CD4-positive, alpha-beta T cell treated with Interleukin-4 for 1 hour (primary cell): Measurements from ENCODE around the gene ACER3.
"Not testable (repeated sequence)": the region's sequence is repeated elsewhere in the genome, so short reads cannot be mapped to it uniquely, and the experiment has no call there.

Experiments
- DNase-seq, 2 donors: peaks; one replicate each; pipeline ENCODE4 v3.0.0-alpha.2; 2020 to 2022

The ACER3 gene

GRCh38 chr11:77003963-77004362, 143.2 kb downstream of the ACER3 start:
- no peak for DNase-seq

DNA sequence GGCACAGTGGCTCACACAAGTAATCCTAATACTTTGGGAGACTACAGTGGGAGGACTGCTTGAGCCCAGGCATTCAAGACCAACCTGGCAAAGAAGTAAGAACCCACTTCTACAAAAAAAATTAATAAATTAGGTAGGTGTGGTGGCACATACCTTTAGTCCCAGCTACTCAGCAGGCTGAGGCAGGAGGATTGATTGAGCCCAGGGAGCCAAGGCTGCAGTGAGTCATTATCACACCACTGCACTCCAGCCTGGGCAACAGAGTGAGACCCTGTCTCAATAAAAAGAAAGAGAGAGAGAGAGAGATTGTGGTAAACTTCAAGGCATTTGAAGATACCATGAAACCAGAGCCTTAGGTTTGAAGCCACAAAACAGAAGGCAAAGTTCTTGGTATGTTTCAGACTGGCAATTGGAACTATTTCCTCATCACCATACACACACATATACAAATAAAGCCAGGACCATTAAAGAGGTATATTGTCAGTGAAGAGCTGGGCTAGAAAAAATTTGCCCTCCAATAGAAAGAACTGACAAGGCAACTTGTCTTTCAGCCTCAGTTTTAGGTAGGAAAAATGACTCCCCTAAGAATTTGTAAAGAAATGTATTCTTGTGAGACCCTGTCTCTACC, 148.9 kb downstream of the ACER3 start:
- DNase-seq = no peak

GRCh38 chr11:77014669-77015068, 154.0 kb downstream of the ACER3 start:
- no peak for DNase-seq

GRCh38 chr11:77018396-77018924, 157.7 kb downstream of the ACER3 start:
- DNase-seq = not testable (repeated sequence)

GRCh38 chr11:77019976-77020595, 159.4 kb downstream of the ACER3 start:
- no peak for DNase-seq

GRCh38 chr11:77020734-77021133, 160.0 kb downstream of the ACER3 start:
- no peak for DNase-seq

GRCh38 chr11:77024745-77025144, 164.0 kb downstream of the ACER3 start:
- no peak for DNase-seq

DNA sequence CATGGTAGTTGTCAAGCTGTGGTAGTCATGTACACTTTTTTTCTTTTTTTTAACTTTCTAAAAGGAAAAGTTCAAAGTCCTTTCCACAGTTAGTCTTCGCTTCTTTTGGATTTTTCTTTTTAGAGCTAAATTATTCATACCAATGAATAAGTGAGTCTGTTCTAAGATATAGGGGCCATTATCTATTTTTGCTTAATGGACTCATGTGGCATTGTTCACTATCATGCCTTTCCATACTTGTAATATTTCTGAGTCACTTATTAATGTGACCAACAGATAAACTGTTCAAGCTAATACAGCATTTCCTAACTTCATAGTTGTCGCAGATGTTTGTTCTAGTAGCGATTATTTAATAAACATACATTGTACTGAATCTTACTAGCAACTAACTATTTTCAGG, 165.5 kb downstream of the ACER3 start:
- DNase-seq = no peak

- no peak for DNase-seq
Measured at GRCh38 chr11:77026743-77027142, 166.0 kb downstream of the ACER3 start.

GRCh38 chr11:77027275-77027674, 166.6 kb downstream of the ACER3 start:
- DNase-seq = no peak

DNA sequence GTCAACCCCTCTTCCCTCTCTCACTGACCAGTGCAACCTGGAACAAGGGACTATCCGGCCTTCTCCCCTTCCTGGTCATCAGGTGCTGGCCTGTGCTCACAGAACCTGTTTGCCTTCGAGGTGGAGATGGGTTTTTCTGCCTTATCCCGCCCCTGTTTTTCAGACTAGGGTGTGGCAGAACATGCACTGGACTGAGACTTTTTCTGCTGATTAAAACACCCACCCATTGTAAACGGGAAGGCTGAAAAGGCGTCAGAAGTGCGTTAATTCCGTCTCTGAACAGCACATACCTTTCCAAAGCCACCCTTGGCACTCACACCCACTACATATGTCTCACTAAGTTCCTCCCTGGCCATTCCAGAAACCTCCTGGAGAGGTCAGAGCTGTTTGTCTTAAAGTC, 169.1 kb downstream of the ACER3 start:
- DNase-seq = no peak

DNA sequence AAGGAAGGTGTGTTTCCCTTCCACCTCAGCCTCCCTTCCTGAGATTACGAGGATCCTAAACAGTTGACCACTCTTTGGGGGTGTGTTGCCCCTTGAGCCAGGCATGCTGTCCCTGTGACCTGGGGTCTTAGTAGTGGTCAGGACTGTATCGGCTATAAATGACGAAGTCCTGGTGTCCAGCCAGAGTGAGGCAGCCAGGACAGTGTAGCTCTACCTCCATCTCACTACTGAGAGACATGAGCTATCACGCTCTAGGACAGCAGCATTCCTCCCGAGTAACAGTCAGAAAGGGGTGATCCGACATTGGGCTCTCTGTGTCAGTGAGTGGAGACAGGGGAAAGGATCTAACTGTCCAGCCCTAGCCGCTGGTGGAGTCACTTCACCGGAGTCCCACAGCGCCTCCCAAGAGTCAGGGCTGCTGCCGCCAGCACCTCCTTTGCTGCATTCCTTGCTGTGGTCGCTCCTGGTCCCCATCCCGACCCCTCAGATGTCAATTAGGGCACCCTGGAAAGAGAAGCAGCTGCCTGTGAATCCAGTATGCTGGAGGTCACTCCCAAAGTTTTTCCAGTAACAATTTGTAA, 170.2 kb downstream of the ACER3 start:
- no peak for DNase-seq

GRCh38 chr11:77031599-77031998, 170.9 kb downstream of the ACER3 start:
- no peak for DNase-seq

DNA sequence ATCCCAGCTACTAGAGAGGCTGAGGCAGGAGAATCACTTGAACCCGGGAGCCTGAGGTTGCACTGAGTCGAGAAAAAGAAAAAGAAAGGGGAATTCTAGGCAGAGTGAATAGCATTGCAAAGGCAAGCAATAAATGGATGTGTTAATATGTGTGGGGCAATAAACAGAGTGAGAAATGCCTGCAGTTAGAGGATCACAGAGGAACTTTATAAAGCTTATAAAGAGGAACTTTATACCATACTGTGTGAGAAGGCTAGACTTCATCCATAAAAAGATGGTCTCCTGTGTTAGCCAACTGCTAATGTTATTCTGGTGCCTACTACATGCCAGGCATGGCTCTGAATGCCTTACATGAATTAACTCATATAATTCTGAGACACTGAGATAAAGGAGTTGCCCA, 174.3 kb downstream of the ACER3 start:
- DNase-seq = no peak

- DNase-seq = no peak
Measured at GRCh38 chr11:77035580-77035979, 174.9 kb downstream of the ACER3 start.

DNA sequence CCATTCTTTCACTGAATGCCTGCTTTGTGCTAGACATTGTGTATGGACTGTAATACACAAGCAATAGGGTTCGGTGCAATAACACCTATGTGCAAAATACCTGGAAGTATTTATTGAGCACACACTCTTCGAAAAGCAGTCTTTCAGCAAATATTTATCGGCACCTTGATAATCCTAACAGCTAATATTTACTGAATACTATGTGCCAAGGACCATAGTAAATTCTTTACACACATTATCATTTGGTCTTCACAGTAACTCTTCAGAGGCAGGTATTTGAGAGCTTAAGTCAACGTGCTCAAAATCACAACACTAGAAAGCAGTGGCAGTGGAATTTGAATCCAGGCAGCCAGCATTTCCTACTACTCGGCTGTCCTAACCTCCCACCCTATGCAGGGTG, 175.7 kb downstream of the ACER3 start:
- DNase-seq = no peak

GRCh38 chr11:77037057-77037456, 176.3 kb downstream of the ACER3 start:
- no peak for DNase-seq

GRCh38 chr11:77038029-77038824, 177.5 kb downstream of the ACER3 start:
- no peak for DNase-seq

- DNase-seq = no peak
Measured at GRCh38 chr11:77038825-77039326, 178.2 kb downstream of the ACER3 start.

GRCh38 chr11:77039491-77040400, 179.0 kb downstream of the ACER3 start:
- DNase-seq = no peak

DNA sequence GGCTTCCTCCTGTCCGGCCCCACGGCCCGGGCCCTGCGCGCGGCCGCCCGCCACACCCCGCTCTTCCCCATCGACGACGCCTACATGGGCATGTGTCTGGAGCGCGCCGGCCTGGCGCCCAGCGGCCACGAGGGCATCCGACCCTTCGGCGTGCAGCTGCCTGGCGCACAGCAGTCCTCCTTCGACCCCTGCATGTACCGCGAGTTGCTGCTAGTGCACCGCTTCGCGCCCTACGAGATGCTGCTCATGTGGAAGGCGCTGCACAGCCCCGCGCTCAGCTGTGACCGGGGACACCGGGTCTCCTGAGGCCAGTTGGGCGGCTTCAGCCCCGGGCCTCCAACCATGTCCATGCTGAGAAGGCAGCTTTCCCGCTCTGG, 179.7 kb downstream of the ACER3 start:
- no peak for DNase-seq

DNA sequence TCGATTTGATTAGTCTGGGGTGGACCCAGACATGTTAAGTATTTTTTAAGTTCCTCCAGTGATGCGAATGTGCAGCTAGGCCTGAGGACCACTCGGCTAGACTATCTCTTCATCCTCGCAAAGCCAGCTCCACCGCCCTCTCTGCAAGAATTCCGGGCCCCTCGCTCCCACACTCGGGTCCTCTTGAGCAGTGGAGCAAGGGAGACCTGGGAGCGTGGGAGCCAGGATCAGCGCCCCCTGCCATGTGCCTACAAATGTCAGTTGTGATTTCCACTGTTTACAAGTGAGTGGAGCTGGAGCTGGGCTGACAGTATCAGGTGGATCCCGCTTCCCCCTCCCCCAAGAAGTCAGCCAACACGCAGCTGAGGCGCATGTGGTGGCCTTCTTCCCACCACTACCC, 180.2 kb downstream of the ACER3 start:
- DNase-seq = no peak
